Fibroblast of villous mesenchyme (primary cell): ENCODE data around the gene SNORC. TPM values are rescaled to one million over a fixed set of nuclear protein-coding genes. Genes with fewer than 3 reads are reported as not detected.

Experiments used
- DNase-seq: peaks from one replicate; pipeline ENCODE4 v3.0.0-alpha.2; 2010; ENCODE audit warnings: low read depth
- H3K4me3 ChIP-seq: 2 replicates; pipeline ENCODE4 v1.5.1; 2011; ENCODE audit warnings: low read depth, mild to moderate bottlenecking, low read length
- CTCF ChIP-seq: IDR thresholded peaks from 2 replicates; pipeline ENCODE4 v1.5.1; 2012; ENCODE audit warnings: low read depth, mild to moderate bottlenecking, low read length; ENCODE audit not compliant: insufficient read depth
- total RNA-seq: library from RNA; depleted of rRNA; stranded (reverse); fragments of >200 nt; gene quantifications from 2 replicates; pipeline ENCODE4 v1.2.3, GENCODE V29; 2012

The SNORC gene
- total RNA-seq, 1 donor: 0.86 TPM

- DNase-seq: no peak
- no peak for TF ChIP-seq CTCF
- H3K4me3 ChIP-seq: no peak overlapping the region
Measured at GRCh38 chr2:232866104-232866503, 4.0 kb upstream of the SNORC start.

GRCh38 chr2:232869138-232870017 lies 686 bp upstream of the SNORC start:
- no peak for DNase-seq
- H3K4me3 ChIP-seq: no peak overlapping the region
- TF ChIP-seq CTCF: no peak

DNA sequence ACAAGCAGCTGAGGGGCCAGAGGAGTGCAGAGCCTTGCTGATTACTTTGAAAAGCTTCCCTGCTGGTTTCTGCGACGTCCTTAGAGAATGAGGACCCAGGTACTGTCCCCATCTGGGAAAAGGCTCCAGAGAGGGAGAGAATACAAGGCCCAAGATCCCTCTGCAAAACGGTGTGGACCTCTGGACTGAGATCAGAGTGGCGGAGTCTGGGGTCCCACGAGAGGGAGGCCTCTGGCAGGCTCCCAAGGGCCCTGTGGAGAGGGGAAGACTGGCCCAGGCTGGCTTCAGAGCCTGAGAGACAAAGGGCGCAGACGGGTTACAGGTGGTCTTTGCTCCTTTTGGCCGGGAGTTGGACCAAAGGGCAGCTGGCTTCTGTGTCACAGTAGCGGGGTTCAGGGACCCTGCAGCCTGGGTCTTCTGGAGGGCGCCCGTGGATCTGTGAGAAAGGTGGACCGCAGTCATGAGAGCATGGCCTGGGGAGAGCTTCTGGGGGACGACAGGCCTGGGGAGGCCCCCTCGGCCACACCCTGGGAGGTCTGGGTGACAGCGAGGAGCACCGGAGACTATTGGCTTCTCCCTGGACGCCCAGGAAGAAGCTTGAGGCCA lies 805 bp downstream of the SNORC start:
- TF ChIP-seq CTCF: no peak
- no peak overlapping the region for H3K4me3 ChIP-seq
- no peak for DNase-seq

GRCh38 chr2:232871418-232871834 lies 1.4 kb downstream of the SNORC start:
- no peak for DNase-seq
- no peak overlapping the region for H3K4me3 ChIP-seq
- TF ChIP-seq CTCF: no peak

DNA sequence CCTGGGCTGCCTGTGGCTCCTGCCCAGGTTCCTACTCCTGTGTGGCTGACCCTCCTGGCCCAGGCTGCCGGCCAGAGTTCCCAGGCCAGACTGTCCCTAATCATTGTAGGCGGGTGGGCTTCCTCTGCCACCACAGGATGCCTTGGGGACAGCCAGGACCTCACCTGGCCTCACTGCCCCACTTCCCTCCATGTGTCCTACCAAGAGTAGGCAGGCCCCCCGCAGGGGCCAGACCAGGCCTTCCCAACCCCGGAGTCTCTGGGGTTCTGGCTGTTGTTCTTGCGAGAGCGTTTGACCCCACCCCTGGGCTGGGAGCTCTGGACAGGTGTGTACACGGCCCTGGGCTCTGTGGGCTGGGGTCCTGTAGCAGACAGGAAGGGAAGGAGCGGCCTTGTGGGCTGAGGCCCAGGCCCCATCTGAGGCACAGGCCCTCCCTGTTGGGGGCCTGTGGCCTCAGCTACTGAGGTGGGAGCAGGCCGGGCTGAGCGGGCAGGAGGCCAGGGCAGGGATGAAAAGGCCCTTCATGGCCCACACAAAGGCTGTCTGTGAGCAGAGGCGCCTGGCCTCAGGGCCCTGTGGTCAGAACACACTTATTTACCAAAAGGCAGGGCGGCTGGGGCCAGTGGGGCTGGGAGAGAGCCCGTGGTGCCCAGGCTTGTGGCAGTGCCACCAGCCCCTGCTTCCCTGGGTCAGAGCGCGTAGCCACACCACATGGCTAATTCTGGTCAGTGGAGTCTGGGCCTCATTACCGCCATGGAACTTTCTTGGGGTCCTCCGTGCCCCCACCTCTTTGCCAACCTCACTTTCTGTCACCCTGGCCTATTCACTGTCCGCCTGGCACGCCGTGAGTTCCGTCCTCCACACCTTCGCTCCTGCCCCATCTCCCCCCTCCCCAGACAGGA lies 2.0 kb downstream of the SNORC start:
- no peak overlapping the region for H3K4me3 ChIP-seq
- TF ChIP-seq CTCF: no peak
- no peak for DNase-seq

GRCh38 chr2:232872826-232873225 lies 2.8 kb downstream of the SNORC start:
- DNase-seq: no peak
- no peak for TF ChIP-seq CTCF
- no peak overlapping the region for H3K4me3 ChIP-seq
